PC-3 (cell line): Measurements from ENCODE around the gene BAG5.

ENCODE experiments used
- CTCF ChIP-seq: fragments of 300-600 bp; sonication (generic); conservative IDR thresholded peaks from 2 replicates; pipeline ENCODE4 v1.5.1; 2017; ENCODE audit warnings: antibody characterized with exemption, low read depth, mild to moderate bottlenecking, low read length
- EZH2 ChIP-seq: fragments of 300-600 bp; sonication (generic); IDR thresholded peaks from one replicate; pipeline ENCODE4 v1.6.1; 2017; ENCODE audit warnings: antibody characterized with exemption, mild to moderate bottlenecking, low read length; ENCODE audit not compliant: unreplicated experiment
- EZH2phosphoT487 ChIP-seq: fragments of 300-600 bp; sonication (generic); IDR thresholded peaks from 2 replicates; pipeline ENCODE4 v1.6.1; 2018; ENCODE audit warnings: mild to moderate bottlenecking, antibody characterized with exemption, low read length, borderline replicate concordance

- TF ChIP-seq CTCF (no peak), EZH2 (no peak), EZH2phosphoT487 (no peak)
Measured at GRCh38 chr14:103562429-103563225, at the start of gene BAG5, which contains the start of gene COA8.
